Sigmoid colon (tissue), 4 donors: ENCODE results near the gene CLINT1.
A peak's percentile ranks its signal among the peaks of the same experiment; 100 is the strongest.

ENCODE experiments used
- CTCF ChIP-seq, 4 experiments: fragments of 450-650 bp in 3 of 4; fragments of 200-600 bp in 1 of 4; IDR thresholded peaks; one replicate each; pipeline ENCODE4 v1.5.1; 2016 to 2019; ENCODE audit warnings: antibody characterized with exemption in 4 of 4, mild to moderate bottlenecking in 3 of 4, moderate library complexity in 2 of 4
- EP300 ChIP-seq, 4 donors: sonication (generic); formaldehyde crosslinking; IDR thresholded peaks; one replicate each; pipeline ENCODE4 v1.6.1; 2017; ENCODE audit warnings: antibody characterized with exemption in 4 of 4
- POLR2A ChIP-seq, 2 donors: fragments of 450-650 bp; IDR thresholded peaks; one replicate each; pipeline ENCODE4 v1.6.1; 2016; ENCODE audit warnings: antibody characterized with exemption in 2 of 2, mild to moderate bottlenecking in 2 of 2, moderate library complexity in 2 of 2
- POLR2AphosphoS5 ChIP-seq, 4 donors: sonication (generic); formaldehyde crosslinking; IDR thresholded peaks; one replicate each; pipeline ENCODE4 v1.6.1; 2017; ENCODE audit warnings: antibody characterized with exemption in 4 of 4

- TF ChIP-seq POLR2AphosphoS5 (IDR thresholded peaks at IDR 0.05): peak in 3 of 4 donors; percentile 45 to 71 (median 64)
- TF ChIP-seq CTCF (IDR thresholded peaks at IDR 0.05): peak; percentile 90 to 99 (median 92)
- TF ChIP-seq EP300 (IDR thresholded peaks at IDR 0.05): no peak
- no peak for TF ChIP-seq POLR2A (IDR thresholded peaks at IDR 0.05)
Measured at GRCh38 chr5:157743163-157744050, 115.5 kb downstream of the CLINT1 start, which contains the start of gene LSM11.
